Thyroid gland (tissue), 4 donors: Measurements from ENCODE around the gene SUGCT.
"Not testable (repeated sequence)": the region's sequence is repeated elsewhere in the genome, so short reads cannot be mapped to it uniquely, and the experiment has no call there.

ENCODE experiments used
- CTCF ChIP-seq, 6 experiments: fragments of 200-600 bp in 3 of 6; fragments of 450-650 bp in 3 of 6; sonication (generic) in 3 of 6; IDR thresholded peaks; one replicate each; pipeline ENCODE4 v1.5.1; 2016 to 2019; ENCODE audit warnings: antibody characterized with exemption in 6 of 6, mild to moderate bottlenecking in 2 of 6, inconsistent platforms in 1 of 6, moderate library complexity in 1 of 6
- POLR2A ChIP-seq, 2 donors: fragments of 450-650 bp; IDR thresholded peaks; one replicate each; pipeline ENCODE4 v1.6.1; 2017; ENCODE audit warnings: antibody characterized with exemption in 2 of 2, mild to moderate bottlenecking in 2 of 2, moderate library complexity in 1 of 2

DNA sequence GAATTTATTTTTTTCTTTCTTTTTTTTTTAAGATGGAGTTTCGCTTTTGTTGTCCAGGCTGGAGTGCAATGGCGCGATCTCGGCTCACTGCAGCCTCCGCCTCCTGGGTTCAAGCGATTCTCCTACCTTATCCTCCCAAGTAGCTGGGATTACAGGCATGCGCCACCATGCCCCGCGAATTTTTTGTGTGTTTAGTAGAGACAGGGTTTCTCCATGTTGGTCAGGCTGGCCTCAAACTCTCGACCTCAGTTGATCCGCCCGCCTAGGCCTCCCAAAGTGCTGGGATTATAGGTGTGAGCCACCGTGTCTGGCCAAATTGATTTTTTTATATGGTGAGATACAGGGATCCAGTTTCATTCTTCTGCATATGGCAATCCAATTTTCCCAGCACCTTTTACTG, 5.1 kb downstream of the SUGCT start:
- not testable (repeated sequence) for TF ChIP-seq CTCF, POLR2A (IDR thresholded peaks at IDR 0.05)
